Activated T-helper 1 cell treated with anti-CD3 and anti-CD28 coated beads, Interleukin-12 subunit alpha, Interleukin-12 subunit beta, Interleukin-2, Interleukin-4 antibody, amounts not matched to agents 30 ng/mL and 10 ng/mL and 1 ng/mL, durations not matched to agents 14 hours and 24 hours and 36 hours (primary cell): ENCODE data around the gene TGFB1I1. TPM values are rescaled to one million over a fixed set of nuclear protein-coding genes. Genes with fewer than 3 reads are reported as not detected.
A peak's percentile ranks its signal among the peaks of the same experiment; 100 is the strongest.

Source experiments
- DNase-seq: peaks from one replicate; pipeline ENCODE4 v3.0.0; 2021; ENCODE audit warnings: low spot score
- H3K27ac Mint-ChIP-seq: one replicate; pipeline ENCODE4 v1.8.0; 2021; ENCODE audit warnings: mild to moderate bottlenecking, mixed read lengths
- H3K27me3 Mint-ChIP-seq: one replicate; pipeline ENCODE4 v1.8.0; 2022; ENCODE audit warnings: mild to moderate bottlenecking, moderate library complexity, mixed read lengths; ENCODE audit not compliant: insufficient read depth
- H3K36me3 Mint-ChIP-seq: one replicate; pipeline ENCODE4 v1.8.0; 2021; ENCODE audit warnings: low read depth, mixed read lengths
- H3K4me1 Mint-ChIP-seq: one replicate; pipeline ENCODE4 v1.8.0; 2021; ENCODE audit warnings: low read depth, mixed read lengths
- H3K4me3 Mint-ChIP-seq: one replicate; pipeline ENCODE4 v1.8.0; 2021; ENCODE audit warnings: mild to moderate bottlenecking, moderate library complexity, mixed read lengths
- H3K9me3 Mint-ChIP-seq: one replicate; pipeline ENCODE4 v1.8.0; 2021; ENCODE audit warnings: mixed read lengths
- intact Hi-C: fragments of 100-400 bp; cut with micrococcal nuclease; formaldehyde crosslinking; loops from one replicate; pipeline ENCODE4 v1.15.1; 2024
- total RNA-seq: library from RNA; stranded (reverse); gene quantifications from 2 replicates; pipeline ENCODE4 v1.2.3, GENCODE V29; 2022

Gene TGFB1I1
- total RNA-seq, result 0.78 and 1.2 TPM in 2 replicates

GRCh38 chr16:31471875-31472708, at the start of gene TGFB1I1:
Gene TGFB1I1 (plus strand): TSS chr16:31472152. CDS start chr16:31472189, 37 bp downstream.
- peaks cover 25% of the 10 kb centered on the region for H3K4me1 Mint-ChIP-seq
- peaks cover 2% of the 10 kb centered on the region for H3K36me3 Mint-ChIP-seq
- intact Hi-C loops, result loop anchor here (10.0 kb wide), 1 partner anchor 63 kb away; no protein-coding TSS in a partner anchor
- no peak for DNase-seq
- H3K9me3 Mint-ChIP-seq, result no peaks in the 10 kb centered on the region
- H3K27me3 Mint-ChIP-seq, result peaks cover 46% of the 10 kb centered on the region
- no peak within 1 kb of the TSS for H3K27ac Mint-ChIP-seq
- H3K4me3 Mint-ChIP-seq, result peak within 1 kb of the TSS; percentile 70

- intact Hi-C loops, result loop anchor here (5.0 kb wide), 1 partner anchor 246 kb away; no protein-coding TSS in a partner anchor
- DNase-seq, result no peak
- H3K4me3 Mint-ChIP-seq, result peak overlapping the region; percentile 63
- H3K27me3 Mint-ChIP-seq, result peaks cover 3% of the 10 kb centered on the region
- H3K9me3 Mint-ChIP-seq, result peaks cover 3% of the 10 kb centered on the region
- H3K36me3 Mint-ChIP-seq, result peaks cover 5% of the 10 kb centered on the region
- peak overlapping the region; percentile 76 for H3K27ac Mint-ChIP-seq
- H3K4me1 Mint-ChIP-seq, result peaks cover 55% of the 10 kb centered on the region
Observed at GRCh38 chr16:31423241-31423640, 48.7 kb upstream of the TGFB1I1 start.

- Mint-ChIP-seq H3K27ac (no peak overlapping the region), H3K4me3 (no peak overlapping the region), H3K4me1 (peaks cover 55% of the 10 kb centered on the region), H3K27me3 (peaks cover 5% of the 10 kb centered on the region), H3K9me3 (peaks cover 3% of the 10 kb centered on the region), H3K36me3 (peaks cover 5% of the 10 kb centered on the region)
- intact Hi-C loops, result loop anchor here (5.0 kb wide), 1 partner anchor 246 kb away; no protein-coding TSS in a partner anchor
- no peak for DNase-seq
Observed at GRCh38 chr16:31423801-31424200, 48.2 kb upstream of the TGFB1I1 start.

- H3K4me3 Mint-ChIP-seq, result no peak overlapping the region
- H3K36me3 Mint-ChIP-seq, result peaks cover 2% of the 10 kb centered on the region
- H3K9me3 Mint-ChIP-seq, result peaks cover 3% of the 10 kb centered on the region
- intact Hi-C loops, result loop anchor here (2.0 kb wide), 1 partner anchor 31 kb away; the partner anchor contains the start of gene ARMC5
- H3K27ac Mint-ChIP-seq, result no peak overlapping the region
- H3K27me3 Mint-ChIP-seq, result peaks cover 5% of the 10 kb centered on the region
- peak; percentile 47 for DNase-seq
- H3K4me1 Mint-ChIP-seq, result peaks cover 42% of the 10 kb centered on the region
Observed at GRCh38 chr16:31427441-31428278, 44.3 kb upstream of the TGFB1I1 start.

- DNase-seq, result no peak
- Mint-ChIP-seq H3K9me3 (peaks cover 3% of the 10 kb centered on the region), H3K27ac (peak within 1 kb of the TSS; percentile 45), H3K27me3 (peaks cover 5% of the 10 kb centered on the region), H3K36me3 (peaks cover 2% of the 10 kb centered on the region), H3K4me3 (no peak within 1 kb of the TSS), H3K4me1 (peaks cover 36% of the 10 kb centered on the region)
- intact Hi-C loops, result no loop called here
Observed at GRCh38 chr16:31428279-31428597, 43.7 kb upstream of the TGFB1I1 start, which contains the start of gene COX6A2. Gene COX6A2 (minus strand): TSS chr16:31428360. CDS start chr16:31428325, 35 bp downstream.

- peaks cover 2% of the 10 kb centered on the region for H3K27me3 Mint-ChIP-seq
- intact Hi-C loops, result loop anchor here (1.0 kb wide), 1 partner anchor 7 kb away; no protein-coding TSS in a partner anchor
- H3K9me3 Mint-ChIP-seq, result no peaks in the 10 kb centered on the region
- H3K27ac Mint-ChIP-seq, result no peak overlapping the region
- peaks cover 31% of the 10 kb centered on the region for H3K4me1 Mint-ChIP-seq
- no peaks in the 10 kb centered on the region for H3K36me3 Mint-ChIP-seq
- H3K4me3 Mint-ChIP-seq, result no peak overlapping the region
- DNase-seq, result no peak
Observed at GRCh38 chr16:31428638-31429247, 43.2 kb upstream of the TGFB1I1 start.

GRCh38 chr16:31429314-31429713, 42.6 kb upstream of the TGFB1I1 start:
- DNase-seq, result no peak
- H3K36me3 Mint-ChIP-seq, result no peaks in the 10 kb centered on the region
- H3K4me3 Mint-ChIP-seq, result no peak overlapping the region
- peaks cover 2% of the 10 kb centered on the region for H3K27me3 Mint-ChIP-seq
- H3K27ac Mint-ChIP-seq, result no peak overlapping the region
- no peaks in the 10 kb centered on the region for H3K9me3 Mint-ChIP-seq
- intact Hi-C loops, result loop anchor here (1.0 kb wide), 1 partner anchor 8 kb away; no protein-coding TSS in a partner anchor
- H3K4me1 Mint-ChIP-seq, result peaks cover 25% of the 10 kb centered on the region

- Mint-ChIP-seq H3K36me3 (no peaks in the 10 kb centered on the region), H3K27me3 (peaks cover 2% of the 10 kb centered on the region)
- intact Hi-C loops, result loop anchor here (1.0 kb wide), 1 partner anchor 8 kb away; no protein-coding TSS in a partner anchor
Observed at GRCh38 chr16:31429796-31430195, 42.2 kb upstream of the TGFB1I1 start.

GRCh38 chr16:31430380-31431052, 41.4 kb upstream of the TGFB1I1 start:
- Mint-ChIP-seq H3K27me3 (peaks cover 2% of the 10 kb centered on the region), H3K9me3 (no peaks in the 10 kb centered on the region), H3K36me3 (no peaks in the 10 kb centered on the region), H3K4me1 (peaks cover 20% of the 10 kb centered on the region), H3K4me3 (no peak overlapping the region), H3K27ac (no peak overlapping the region)
- no peak for DNase-seq
- intact Hi-C loops, result no loop called here

More at GRCh38 chr16:31429796-31430195, 42.2 kb upstream of the TGFB1I1 start:
- no peak overlapping the region for H3K27ac Mint-ChIP-seq
- no peak for DNase-seq
- peaks cover 23% of the 10 kb centered on the region for H3K4me1 Mint-ChIP-seq
- H3K9me3 Mint-ChIP-seq, result no peaks in the 10 kb centered on the region
- H3K4me3 Mint-ChIP-seq, result no peak overlapping the region

GRCh38 chr16:31435341-31436220, 36.4 kb upstream of the TGFB1I1 start:
- Mint-ChIP-seq H3K36me3 (no peaks in the 10 kb centered on the region), H3K27ac (no peak overlapping the region), H3K9me3 (no peaks in the 10 kb centered on the region), H3K4me1 (peaks cover 20% of the 10 kb centered on the region), H3K4me3 (no peak overlapping the region), H3K27me3 (no peaks in the 10 kb centered on the region)
- intact Hi-C loops, result no loop called here
- DNase-seq, result no peak

GRCh38 chr16:31436221-31437045, 35.5 kb upstream of the TGFB1I1 start:
- H3K36me3 Mint-ChIP-seq, result no peaks in the 10 kb centered on the region
- no peaks in the 10 kb centered on the region for H3K27me3 Mint-ChIP-seq
- H3K4me3 Mint-ChIP-seq, result no peak overlapping the region
- intact Hi-C loops, result no loop called here
- H3K9me3 Mint-ChIP-seq, result no peaks in the 10 kb centered on the region
- DNase-seq, result no peak
- H3K27ac Mint-ChIP-seq, result no peak overlapping the region
- H3K4me1 Mint-ChIP-seq, result peaks cover 12% of the 10 kb centered on the region
